ENCODE data around the gene SEC61G.

The SEC61G gene

DNA sequence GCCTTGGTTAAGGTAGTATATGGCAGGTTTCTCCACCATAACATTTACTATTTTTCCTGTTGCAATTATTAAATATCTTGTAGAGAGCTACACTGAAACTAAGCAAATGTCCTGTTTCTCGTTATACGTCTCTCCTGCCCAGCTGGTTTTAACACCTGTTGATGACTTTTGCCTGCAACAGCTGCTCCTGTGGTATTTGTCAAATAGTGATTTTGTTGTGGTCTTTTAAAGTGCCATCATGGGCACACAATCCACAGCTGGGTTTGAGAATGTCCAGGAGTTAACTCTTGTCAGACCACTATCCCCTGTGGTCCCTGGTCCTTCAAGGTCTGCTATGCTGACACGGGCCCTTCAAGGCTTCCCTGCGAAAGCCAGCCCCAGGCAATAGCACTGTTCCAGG, 24.9 kb upstream of the SEC61G start:
- Histone ChIP-seq H3K4me3 (no peak overlapping the region), H3K9ac (no peak overlapping the region), H3K27ac (no peak overlapping the region), H3K9me3 (replicated peaks in 1 of 11) (no peaks in the 10 kb centered on the region), H3K27me3 (no peaks in the 10 kb centered on the region), H3K36me3 (no peaks in the 10 kb centered on the region), H3K4me1 (no peaks in the 10 kb centered on the region), H4K20me1 (no peaks in the 10 kb centered on the region), H3K4me2 (no peak overlapping the region)
- no peak for TF ChIP-seq Cebpa-rat (IDR thresholded peaks at IDR 0.05)

GRCh38 chr7:54782829-54783228, 23.8 kb upstream of the SEC61G start:
- Histone ChIP-seq H3K4me2 (no peak overlapping the region), H3K9ac (no peak overlapping the region), H4K20me1 (no peaks in the 10 kb centered on the region), H3K27ac (no peak overlapping the region), H3K4me3 (no peak overlapping the region), H3K9me3 (replicated peaks in 1 of 11) (peaks cover 0 to 3% (median 0%) of the 10 kb centered on the region in 11 experiments; a peak in 1 of 22 replicates), H3K4me1 (no peaks in the 10 kb centered on the region), H3K36me3 (no peaks in the 10 kb centered on the region), H3K27me3 (no peaks in the 10 kb centered on the region)
- no peak for TF ChIP-seq Cebpa-rat (IDR thresholded peaks at IDR 0.05)

GRCh38 chr7:54782314-54782713, 23.3 kb upstream of the SEC61G start:
- Histone ChIP-seq H3K4me2 (no peak overlapping the region), H3K4me1 (no peaks in the 10 kb centered on the region), H3K4me3 (no peak overlapping the region), H3K27ac (no peak overlapping the region), H3K27me3 (no peaks in the 10 kb centered on the region), H3K36me3 (no peaks in the 10 kb centered on the region), H3K9ac (no peak overlapping the region), H4K20me1 (no peaks in the 10 kb centered on the region), H3K9me3 (replicated peaks in 1 of 11) (peaks cover 0 to 8% (median under 1%) of the 10 kb centered on the region in 11 experiments; a peak in 12 of 22 replicates)
- no peak for TF ChIP-seq Cebpa-rat (IDR thresholded peaks at IDR 0.05)

DNA sequence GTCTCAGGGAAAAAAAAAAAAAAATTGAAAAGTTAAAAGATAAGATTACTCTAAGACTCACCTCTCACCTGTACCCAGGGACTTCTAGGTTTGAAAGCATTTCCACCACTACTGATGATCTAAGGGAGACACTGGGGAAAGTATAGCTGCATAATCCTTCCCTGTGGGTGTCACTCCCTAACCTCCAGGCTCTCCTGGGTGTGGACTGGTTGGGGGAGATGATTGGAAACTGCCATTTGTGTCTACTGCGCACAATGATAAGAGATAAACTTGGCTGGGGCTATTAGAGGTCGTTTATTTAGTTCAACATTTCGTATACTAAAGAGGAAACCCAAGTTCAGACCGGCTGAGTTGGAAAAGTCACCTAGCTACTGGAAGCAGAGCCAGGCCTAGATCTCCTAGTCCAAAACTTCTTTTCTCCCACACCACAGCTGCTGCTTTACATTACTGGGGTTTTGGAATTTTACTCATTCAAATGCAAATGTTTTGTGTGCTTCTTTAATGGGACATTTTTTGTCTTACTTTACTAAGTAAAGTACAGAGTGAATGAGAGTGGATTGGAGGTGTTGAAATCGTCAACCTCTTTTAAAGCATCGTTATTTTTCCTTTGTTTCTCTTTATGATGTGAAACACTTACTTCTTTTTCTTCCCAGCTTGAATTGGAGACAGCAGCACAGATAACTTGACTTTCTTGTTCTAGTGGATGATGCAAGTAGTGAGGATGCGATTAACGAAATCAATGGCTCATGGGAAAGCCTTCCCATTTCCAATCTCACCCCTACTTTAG, 22.3 kb upstream of the SEC61G start:
- no peak for TF ChIP-seq Cebpa-rat (IDR thresholded peaks at IDR 0.05)
- Histone ChIP-seq H3K27ac (no peak overlapping the region), H3K9me3 (replicated peaks in 1 of 11) (peaks cover 7 to 18% (median 11%) of the 10 kb centered on the region in 11 experiments), H3K9ac (no peak overlapping the region), H4K20me1 (no peaks in the 10 kb centered on the region), H3K36me3 (no peaks in the 10 kb centered on the region), H3K4me2 (no peak overlapping the region), H3K27me3 (no peaks in the 10 kb centered on the region), H3K4me1 (no peaks in the 10 kb centered on the region), H3K4me3 (no peak overlapping the region)

- H4K20me1 ChIP-seq, result no peaks in the 10 kb centered on the region
- no peaks in the 10 kb centered on the region for H3K36me3 ChIP-seq
- H3K27me3 ChIP-seq, result no peaks in the 10 kb centered on the region
- TF ChIP-seq Cebpa-rat (IDR thresholded peaks at IDR 0.05), result no peak
- H3K9ac ChIP-seq, result no peak overlapping the region
- no peak overlapping the region for H3K27ac ChIP-seq
- no peak overlapping the region for H3K4me2 ChIP-seq
- H3K4me1 ChIP-seq, result no peaks in the 10 kb centered on the region
- H3K4me3 ChIP-seq, result no peak overlapping the region
- peaks cover 16 to 26% (median 19%) of the 10 kb centered on the region in 11 experiments for H3K9me3 ChIP-seq (replicated peaks in 1 of 11)
These were observed 21.5 kb upstream of the SEC61G start for GRCh38 chr7:54780490-54780889.

DNA sequence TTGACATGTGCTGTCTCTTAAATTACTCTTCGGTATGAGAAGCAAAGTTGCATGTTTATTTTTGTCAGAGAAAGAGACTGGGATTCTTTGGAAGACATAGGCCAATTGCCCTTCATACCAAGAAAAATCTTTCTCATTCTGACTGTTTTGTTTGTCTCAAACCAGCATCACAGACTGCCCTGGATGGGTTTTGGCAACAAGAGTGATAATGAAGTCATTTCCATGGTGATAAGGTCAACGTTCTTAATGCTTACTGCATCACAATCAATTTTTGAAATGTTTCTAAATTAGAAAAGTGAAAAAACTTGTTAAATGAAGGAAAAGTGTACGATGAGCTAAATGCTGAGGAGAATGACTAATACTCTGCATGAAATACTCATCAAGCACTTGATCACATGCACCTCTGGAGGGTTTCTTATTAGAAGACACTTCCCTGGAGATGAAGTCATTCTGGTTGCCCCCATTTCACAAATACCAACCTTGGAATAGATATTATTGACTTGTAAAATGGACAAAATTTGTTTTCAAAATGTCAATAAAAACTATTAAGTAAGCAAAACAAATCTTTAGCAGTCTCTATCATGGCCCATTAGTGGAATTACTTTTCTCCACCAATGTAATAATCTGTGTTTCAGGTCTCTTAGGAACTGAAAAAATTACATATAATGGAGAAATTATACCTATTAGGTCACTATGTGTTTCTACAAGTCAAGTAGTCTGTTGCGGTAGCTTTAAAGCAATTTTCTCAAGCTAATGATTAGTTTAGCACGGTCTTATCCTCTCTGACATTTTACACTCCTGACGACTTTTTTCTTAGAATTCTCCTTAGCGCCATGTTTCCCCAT, 19.9 kb upstream of the SEC61G start:
- H3K9ac ChIP-seq, result no peak overlapping the region
- TF ChIP-seq Cebpa-rat (IDR thresholded peaks at IDR 0.05), result no peak
- H3K27me3 ChIP-seq, result no peaks in the 10 kb centered on the region
- H3K9me3 ChIP-seq (replicated peaks in 1 of 11), result peaks cover 23 to 33% (median 26%) of the 10 kb centered on the region in 11 experiments
- no peaks in the 10 kb centered on the region for H4K20me1 ChIP-seq
- H3K4me1 ChIP-seq, result no peaks in the 10 kb centered on the region
- no peak overlapping the region for H3K4me3 ChIP-seq
- no peak overlapping the region for H3K4me2 ChIP-seq
- no peak overlapping the region for H3K27ac ChIP-seq
- no peaks in the 10 kb centered on the region for H3K36me3 ChIP-seq

DNA sequence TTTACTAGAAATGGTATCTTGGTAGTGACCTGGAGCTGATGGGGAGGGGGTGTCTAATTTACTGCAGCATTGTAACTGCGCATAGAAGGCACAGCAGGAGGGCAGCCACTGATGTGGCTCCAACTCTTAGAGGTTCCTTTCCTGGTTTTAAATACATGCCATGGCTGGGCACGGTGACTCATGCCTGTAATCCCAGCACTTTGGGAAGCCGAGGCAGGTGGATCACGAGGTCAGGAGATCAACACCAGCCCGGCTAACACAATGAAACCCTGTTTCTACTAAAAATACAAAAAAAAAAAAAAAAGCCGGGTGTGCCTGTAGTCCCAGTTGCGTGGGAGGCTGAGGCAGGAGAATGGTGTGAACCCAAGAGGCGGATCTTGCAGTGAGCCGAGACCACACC, 19.2 kb upstream of the SEC61G start:
- Histone ChIP-seq H3K27ac (no peak overlapping the region), H3K9ac (no peak overlapping the region), H3K4me3 (no peak overlapping the region), H3K9me3 (replicated peaks in 1 of 11) (peaks cover 23 to 33% (median 26%) of the 10 kb centered on the region in 11 experiments), H3K27me3 (no peaks in the 10 kb centered on the region), H3K36me3 (no peaks in the 10 kb centered on the region), H3K4me1 (no peaks in the 10 kb centered on the region), H3K4me2 (no peak overlapping the region), H4K20me1 (no peaks in the 10 kb centered on the region)
- no peak for TF ChIP-seq Cebpa-rat (IDR thresholded peaks at IDR 0.05)

DNA sequence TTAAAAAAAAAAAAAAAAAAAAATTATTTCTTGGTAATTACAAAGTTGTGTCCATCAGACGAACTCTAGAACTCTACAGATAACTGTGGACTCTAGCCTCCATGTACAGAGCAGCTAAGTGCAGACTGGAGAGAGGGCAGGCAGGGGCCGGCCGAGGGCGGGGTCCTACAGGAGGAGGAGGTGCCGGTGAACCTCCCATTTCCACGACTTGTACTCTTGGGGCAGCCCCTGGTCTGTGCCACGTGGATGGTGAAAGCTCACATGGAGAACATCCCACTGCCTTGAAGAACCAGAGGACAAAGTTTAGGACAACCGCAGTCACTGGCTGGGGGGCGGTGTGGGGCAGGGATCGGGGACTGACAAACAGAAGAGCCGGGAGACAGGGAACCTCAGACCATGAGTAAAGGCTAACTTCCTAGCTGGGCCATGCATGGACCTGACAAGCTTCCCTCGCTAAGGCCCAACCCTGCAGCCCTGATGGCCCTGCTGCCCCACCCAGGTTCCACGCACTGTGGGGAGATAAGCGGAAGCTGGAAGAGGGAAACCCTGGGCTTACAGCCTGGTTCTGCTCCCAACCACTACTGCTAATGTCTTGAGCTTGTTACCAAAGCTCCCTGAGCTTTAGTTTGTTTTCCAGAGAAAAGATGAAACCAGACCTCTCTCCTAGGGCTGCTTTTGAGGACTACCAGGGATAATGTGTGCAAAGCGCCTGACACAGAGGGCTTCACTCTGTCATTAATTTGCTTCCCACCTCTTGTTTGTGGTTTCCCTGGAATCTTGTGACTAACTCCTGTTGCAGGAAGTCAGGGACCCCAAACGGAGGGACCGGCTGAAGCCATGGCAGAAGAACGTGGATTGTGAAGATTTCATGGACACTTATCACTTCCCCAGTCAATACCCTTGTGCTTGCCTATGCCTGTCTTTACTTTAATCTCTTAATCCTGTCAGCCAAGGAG, 16.1 kb upstream of the SEC61G start:
- Histone ChIP-seq H3K9me3 (replicated peaks in 1 of 11) (peaks cover 23 to 33% (median 26%) of the 10 kb centered on the region in 11 experiments), H3K36me3 (no peaks in the 10 kb centered on the region), H3K4me2 (no peak overlapping the region), H4K20me1 (no peaks in the 10 kb centered on the region), H3K4me3 (no peak overlapping the region), H3K27ac (no peak overlapping the region), H3K4me1 (peaks cover 0 to 1% (median 0%) of the 10 kb centered on the region in 10 experiments; a peak in 1 of 20 replicates), H3K27me3 (no peaks in the 10 kb centered on the region), H3K9ac (no peak overlapping the region)
- TF ChIP-seq Cebpa-rat (IDR thresholded peaks at IDR 0.05), result no peak

Data from BLaER1 treated with 17β-estradiol and CSF1 and Interleukin-3, amounts not matched to agents 10 nM and 100 nM (cell line).